ENCODE results near the gene PRDM15.

Gene PRDM15

DNA sequence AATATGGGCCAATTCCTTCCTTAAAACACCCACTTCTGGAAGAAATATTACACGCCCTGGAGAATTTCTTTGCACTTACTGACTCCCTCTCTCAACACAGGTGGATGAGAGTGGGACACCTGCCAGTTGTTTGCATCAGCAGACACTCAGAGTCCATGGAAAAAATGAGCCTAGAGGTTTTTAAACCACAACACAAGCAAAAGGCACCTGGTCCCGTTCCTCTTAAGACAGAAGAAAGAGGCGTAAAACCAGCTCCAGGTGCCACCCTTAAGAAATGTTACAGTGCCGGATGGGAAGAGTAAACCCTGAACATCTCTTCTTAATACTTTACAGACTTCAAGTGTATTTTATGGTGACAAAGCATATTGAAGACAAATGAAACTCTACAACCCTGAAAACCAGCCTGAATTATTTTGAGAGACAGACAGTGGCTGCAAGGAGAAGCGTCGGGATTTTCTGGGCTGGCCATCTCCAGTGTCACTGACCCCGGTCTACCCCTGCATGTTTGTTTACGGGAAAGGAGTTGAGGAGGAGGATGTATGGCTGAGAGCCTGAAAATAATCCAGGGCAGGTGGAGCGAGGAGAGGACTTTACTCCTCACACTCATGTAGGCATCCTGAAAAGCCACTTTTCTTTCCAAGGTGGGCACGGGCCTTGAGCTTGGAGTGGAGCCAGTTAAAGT, 104.5 kb downstream of the PRDM15 start:
- no peak for DNase-seq

DNA sequence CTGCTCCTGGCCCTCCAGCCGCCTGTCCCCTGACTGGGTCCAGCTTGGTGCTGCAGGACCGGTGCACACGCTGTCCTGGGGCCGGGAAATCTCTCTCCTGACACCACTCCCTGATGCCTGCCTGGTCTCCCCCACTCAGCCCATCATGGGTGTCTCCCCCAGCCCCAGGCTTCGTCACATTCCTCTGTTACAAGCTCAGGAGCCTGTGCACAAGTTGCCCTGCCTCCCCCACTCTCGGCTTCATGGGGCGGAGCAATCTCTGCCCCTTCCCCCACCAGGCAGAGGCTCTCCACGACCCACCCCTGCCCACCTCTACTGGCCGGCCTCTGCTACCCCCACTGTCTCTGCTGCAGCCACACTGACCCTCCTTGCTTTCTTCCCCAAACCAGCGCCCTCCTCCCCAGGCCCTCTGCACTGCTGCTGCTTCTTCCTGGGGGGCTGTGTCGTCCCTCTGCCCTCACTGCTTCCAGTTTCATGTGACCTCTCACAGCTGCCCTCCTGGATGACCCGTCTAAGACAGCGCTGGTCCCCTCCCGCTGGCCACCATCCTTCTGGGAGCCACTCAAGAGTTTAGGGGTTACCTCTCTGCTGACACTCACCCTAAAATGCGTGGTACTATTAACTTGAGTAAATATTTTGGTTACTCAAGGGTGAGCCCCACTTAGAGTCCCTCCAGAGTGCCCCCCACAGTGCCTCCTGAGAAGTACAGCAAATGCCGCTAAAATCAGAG, 106.6 kb downstream of the PRDM15 start:
- no peak for DNase-seq

DNA sequence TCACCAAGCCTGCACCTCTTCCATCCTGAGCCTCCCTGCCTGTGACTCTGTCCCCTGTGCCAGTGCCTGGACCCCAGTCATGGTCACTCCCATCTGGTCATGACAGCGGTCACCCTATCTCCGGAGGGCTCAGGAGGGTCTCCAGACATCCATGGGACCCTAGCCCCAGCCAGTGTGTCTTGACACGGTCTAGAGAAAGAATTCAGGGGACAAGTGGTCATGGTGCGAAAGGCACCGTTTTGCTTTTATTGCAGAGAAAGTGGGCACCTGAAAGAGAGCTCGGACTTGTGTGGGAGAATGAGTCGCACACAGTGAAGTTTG, 107.6 kb downstream of the PRDM15 start:
- no peak for DNase-seq

DNA sequence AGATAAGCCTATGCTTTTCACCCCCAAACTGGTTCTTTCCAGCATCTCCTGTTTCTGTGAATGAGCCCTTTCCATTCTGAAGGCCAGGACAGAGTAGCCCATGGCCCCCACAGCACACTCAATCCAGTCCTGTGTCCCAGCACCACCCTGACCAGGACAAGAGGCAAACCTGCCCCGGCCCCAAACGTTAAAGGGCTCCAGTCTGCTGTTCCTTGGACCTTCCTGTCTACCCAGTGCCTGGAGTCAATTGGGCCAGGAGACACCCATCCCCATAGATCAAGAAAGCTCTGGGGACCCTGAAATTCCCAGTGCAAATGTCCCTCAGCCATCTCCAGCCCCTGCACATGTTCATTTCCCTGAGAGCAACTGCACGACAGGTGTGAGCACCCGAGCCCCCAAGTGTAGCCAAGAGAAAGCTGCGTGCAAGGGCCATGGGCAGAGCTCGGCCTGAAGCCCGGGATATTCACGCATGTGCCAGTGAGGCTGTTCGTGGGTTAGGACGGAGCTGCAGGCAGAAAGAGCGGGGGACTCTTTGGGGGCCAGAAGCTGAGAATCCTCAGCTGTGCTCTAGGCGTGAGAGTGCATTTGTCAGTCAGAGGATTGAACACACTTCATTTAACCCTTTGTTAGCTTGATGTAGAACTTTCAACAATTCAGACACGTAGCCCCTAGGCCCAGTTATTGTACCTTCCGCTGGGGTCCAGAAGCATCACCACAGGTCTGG, 108.1 kb downstream of the PRDM15 start:
- no peak for DNase-seq

DNA sequence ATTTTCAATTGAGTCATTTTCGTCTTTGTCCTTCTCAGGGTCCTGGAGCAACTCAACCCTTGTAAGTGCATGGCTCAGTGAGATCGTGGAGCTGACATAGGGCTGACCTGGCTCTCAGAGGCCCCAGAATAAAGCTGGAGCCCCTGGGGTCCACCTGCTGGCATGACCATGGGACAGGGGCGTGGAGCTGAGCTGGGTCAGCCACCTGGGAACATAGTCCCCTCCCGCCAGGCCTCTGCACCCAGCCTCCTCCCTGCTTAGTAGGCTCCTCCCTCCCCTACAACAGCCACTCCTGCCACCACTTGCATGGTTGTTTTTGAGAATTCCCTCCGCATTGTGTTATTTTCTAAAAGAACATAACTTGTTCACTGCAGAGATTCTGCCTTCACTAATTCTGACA, 109.2 kb downstream of the PRDM15 start:
- no peak for DNase-seq

DNA sequence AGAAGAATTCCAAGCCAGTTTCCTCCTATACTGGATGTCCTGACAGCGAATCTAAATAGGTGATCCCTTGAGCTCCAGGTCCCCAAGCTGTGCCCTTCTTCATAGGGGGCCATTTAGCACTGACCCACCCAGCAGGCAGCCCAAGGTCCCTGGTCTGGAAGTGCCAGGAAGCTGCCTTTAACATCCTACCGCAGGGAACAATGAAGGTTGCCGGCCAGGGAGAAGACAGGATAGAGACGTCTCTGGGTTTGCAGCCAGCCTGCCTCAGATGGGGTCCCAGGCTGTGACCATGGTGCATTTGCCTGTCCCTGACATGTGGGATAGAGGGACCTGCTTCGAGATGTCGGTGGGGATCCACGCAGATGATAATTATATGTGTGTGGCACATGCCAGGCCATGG, 109.6 kb downstream of the PRDM15 start:
- no peak for DNase-seq

DNA sequence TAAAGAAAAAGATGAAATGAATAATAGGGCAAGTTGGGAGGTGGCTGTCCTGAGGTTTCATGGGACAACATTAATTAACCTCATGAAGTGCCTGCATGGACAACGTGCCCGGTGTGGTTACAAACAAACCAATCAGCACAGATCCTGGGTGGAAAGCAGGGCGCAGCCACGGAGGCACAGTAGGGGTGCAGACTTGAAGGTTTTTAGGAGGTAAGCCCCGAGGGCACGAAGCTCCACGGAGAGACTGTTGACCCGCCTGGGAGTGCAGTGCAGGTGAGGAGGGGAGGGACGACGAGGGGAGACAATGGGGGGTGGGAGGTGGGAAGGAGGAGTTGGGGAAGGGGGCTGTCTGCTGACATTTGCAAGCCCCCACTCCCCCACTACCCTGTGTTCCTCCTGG, 110.0 kb downstream of the PRDM15 start:
- no peak for DNase-seq

DNA sequence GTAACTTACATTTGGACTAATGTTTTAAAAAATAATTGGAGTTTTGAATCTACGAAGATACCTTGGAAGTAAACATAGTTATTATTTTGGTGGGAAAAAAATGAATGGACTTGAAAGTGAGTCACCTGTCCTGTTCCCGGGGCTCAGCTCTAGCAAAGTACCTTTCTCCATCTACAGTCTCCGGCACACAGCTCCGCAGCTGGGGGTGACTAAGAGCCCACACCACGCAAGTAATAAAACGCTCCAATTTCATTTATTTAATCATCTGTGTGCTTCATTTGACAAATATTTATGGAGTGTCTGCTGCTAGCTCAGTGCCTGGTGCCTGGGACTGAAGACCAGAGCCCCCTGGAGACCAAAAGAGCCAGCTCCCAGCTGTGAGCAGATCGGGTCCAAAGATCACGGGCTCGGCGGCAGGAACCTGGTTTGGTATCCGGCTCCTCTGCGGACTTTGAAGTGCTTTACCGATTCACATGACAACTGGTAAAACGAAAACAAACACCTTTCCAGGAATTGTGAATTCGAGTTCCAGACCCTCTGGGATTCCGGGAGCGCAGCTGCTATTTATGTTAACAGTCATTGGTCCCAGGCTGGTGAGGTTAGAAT, 110.6 kb downstream of the PRDM15 start:
- no peak for DNase-seq

DNA sequence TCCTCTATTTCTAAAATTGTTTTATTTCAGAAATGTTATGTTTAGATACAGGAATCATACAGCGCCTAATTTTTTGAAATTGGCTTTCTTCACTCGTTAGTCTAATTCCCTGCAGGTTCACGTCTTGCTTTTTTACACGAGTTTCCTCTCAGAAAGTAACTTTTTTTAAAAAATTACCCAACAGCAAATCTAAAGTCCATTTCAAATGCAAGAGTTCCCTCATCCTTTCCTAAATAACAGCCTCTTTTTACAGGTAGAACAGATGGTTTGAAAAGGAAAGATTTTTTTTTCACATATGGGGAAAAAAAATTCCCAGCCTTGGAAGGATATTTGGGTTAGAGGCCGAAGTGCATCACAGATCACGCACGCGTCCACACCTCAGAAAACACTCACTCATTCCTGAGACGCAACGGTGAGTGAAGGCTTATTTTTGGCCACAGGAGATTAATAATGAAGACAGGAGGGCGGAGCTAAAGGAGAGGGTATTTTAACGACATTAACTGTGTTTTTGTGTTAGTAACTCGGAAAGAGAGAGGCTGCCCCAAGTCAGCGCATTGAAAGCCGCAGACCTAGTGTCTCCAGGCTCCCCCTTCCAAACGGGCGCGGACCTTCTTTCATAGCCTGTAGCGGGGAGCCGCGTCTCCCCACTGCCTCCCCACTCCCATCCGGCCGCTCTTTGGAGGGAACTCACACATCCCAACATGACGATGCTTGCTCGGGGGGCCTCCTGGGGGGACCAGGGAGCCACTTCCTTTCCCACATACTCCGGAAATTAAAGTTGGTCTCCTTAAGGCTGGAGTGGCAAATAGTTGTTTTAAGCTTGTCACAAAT, 111.3 kb downstream of the PRDM15 start:
- no peak for DNase-seq

DNA sequence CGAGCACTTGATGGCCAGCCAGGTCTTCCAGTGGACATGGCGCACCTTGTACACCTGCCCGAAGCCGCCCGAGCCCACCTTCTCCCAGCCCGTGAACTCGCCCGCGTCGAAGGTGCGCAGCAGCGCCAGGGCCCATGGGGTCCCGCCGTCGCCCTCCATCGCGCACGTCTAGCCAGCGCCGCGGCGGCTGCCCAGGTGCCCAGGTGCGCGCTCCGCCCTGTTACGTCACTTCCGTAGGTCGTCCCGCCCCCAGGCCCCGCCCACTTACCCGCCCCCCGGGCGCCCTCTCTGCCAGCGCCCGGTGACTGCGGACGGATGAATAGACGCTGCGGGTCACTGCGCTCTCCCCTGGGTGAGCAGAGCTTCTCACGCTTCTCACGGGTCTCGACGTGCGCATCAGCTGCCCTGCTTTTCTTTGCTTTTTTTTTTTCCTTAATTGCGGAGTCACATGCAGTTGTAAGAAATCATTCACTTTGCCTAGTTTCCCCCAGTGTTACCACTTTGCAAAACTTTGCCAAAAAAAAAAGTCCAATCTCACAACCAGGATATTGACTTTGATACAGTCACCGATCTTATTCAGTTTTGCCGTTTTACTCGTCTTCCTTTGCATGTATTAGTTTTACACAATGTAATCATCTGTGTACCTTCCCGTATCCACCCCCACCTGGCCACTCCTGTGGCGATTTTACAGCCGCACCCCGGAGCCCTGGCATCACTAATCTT, 112.1 kb downstream of the PRDM15 start, which contains the start of gene RIPK4:
TSS of gene RIPK4 (minus strand) at position 170 of the 723 bp plus-strand sequence. CDS start at position 159, 11 bp downstream.
- no peak for DNase-seq

DNA sequence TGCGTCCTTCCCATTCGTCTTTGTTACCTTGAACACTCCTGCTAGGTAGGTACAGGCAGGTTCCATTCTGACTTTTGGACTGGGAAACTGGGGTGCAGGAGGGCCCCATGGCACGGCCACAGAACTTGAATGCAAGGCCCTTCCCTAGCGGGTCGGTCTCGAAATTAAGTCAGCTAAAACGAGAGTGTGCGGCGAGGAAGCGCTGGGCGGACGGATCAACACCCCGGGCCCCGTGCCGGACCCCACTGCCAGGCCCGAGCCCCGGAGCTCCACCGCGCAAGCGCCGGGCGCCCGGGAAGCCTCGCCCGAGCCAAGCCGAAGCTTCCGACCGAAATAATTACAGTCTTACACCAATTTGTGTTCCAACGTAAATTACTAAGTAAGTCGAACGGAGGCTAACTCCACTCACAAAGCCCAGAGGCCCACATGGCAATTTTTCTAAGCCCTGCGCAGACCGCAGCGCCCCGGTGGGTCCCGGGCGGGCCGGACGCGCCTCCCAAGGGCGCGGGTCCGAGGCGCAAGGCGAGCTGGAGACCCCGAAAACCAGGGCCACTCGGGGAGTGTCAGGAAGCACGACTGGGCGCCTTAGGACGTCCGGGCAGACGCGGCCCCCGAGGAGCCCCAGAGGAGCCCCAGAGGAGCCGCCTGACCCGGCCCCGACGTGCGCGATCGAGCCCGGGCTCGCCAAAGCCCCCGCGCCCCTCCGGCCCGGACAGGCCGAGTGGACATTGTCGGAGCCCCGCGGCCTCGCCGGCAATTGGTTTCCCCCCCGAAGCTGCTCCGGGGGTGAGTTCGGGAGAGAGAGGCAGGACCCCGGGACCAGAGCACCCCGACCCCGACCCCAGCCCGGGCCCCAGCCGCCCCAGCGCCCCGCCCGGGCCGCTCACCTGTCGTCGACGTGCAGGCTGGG, 112.9 kb downstream of the PRDM15 start:
- DNase-seq, result no peak

DNA sequence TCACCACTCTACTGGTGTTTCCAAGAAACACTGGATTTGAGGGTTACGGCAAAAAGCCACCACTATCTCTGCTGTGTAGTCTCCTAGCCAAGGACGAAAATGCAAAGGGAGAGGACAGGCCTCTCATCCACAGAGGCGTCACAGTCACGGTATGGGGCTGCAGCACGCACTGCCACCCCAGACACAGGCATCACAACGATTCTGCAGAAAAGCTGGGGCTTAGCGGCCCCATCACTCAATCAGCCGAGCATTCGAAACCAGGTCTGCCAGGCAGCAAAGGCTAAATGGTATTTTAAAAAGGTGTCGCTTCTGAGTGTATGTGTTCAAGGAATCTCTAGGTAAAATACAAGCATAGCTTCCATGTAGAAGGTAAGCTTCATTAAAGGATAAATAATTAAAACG, 113.7 kb downstream of the PRDM15 start:
- DNase-seq, result no peak

DNA sequence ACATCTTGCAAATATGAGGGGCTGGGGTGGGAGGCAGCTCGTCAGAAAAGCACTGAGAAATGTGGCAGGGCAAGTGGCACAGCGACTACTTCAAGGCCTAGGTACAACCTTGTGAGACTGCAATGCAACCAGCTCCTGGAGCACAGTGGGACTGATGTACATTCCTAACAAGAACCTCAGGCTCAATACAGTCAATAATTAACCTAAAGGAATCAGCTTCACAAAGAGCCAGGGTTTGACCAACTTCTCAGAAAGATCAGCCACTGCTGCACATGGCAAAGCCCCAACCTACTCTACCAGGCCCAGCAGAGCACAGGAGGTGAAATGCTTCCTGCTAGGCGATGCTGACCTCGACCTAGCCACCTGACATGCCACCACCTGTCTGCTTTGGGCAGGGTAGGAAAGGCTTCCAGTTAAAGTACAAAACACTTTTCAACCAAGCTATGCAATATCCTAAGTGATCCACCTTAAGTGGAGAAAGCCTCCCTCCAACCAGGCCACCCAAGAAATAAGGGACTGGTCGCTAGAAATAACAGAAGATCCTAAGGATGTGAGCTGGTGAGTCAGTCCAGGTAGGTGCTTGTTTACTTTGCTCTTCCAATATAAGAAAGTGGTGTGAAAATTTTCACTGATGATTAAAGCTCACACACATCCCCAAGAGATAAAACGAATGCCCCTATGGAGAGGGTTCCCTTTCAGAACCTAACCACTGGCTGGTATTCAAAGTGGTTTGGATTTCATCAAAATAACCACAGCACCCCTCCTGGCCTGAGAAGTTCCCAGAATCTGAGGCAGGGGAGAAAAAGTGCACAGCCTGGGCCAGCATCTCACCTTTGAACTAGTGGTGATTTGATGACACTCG, 114.4 kb downstream of the PRDM15 start:
- no peak for DNase-seq

DNA sequence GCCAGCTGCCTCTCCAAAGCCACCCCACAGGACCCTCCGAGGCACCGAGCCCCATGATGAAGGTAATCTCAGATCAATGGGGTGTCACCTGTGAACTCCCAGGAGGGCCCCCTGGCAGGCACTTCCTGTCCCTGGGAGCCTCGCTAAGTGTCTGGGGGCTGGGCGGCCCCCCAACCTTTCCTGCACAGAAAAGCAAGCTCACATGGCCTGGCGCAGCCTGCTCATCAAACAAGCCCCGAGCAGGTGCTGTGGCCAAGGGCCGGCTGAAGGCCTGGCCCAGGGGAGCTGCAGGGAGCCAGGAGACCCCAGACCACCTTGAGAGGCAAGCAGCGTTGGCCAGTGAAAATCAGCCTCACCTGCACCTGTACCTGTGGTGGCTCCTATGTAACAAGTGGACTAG, 115.1 kb downstream of the PRDM15 start:
- no peak for DNase-seq

DNA sequence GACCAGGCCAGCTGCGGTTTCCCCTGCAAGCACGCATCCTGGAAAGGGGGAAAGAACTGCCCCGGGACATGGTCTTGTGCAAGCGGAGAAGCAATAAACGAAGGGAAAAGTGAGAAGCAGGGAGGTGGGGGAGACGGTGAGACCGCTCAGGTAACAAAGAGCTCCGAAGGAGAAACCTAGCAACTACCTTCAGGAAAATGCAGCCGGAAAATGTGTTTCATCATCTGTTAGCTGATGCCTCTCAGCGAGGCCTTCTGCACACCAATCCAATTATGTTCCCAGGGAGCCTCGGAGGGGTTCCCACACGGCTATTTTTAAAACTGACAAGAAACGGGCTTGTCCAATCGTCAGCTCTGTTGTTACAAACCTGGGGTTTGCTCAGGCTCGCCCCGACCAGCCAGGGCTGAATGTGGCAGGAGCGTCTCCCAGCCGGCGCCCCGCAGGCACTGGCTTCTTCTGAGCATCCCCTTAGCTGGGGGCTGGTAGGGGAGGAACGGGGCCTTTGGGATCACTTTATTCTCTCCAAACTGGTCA, 115.7 kb downstream of the PRDM15 start:
- no peak for DNase-seq

DNA sequence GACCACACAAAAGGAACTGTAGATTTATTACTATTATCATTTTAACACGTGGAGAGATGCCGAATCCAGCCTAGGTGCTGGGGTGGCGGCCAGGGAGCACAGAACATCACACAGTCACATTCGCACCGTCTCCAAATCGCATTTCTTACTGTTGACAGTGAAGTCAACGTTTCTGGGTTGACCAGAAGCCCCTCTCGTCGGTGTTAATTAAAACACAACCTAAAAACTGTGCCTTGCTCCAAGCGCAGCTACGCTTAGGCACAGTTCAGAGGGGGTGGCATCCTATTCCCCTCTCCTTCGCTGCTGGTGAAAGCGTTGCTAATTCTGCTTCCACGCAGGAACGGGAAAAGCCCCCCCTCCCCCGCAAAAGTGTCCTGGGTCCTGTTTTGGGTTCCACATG, 116.4 kb downstream of the PRDM15 start:
- no peak for DNase-seq

DNA sequence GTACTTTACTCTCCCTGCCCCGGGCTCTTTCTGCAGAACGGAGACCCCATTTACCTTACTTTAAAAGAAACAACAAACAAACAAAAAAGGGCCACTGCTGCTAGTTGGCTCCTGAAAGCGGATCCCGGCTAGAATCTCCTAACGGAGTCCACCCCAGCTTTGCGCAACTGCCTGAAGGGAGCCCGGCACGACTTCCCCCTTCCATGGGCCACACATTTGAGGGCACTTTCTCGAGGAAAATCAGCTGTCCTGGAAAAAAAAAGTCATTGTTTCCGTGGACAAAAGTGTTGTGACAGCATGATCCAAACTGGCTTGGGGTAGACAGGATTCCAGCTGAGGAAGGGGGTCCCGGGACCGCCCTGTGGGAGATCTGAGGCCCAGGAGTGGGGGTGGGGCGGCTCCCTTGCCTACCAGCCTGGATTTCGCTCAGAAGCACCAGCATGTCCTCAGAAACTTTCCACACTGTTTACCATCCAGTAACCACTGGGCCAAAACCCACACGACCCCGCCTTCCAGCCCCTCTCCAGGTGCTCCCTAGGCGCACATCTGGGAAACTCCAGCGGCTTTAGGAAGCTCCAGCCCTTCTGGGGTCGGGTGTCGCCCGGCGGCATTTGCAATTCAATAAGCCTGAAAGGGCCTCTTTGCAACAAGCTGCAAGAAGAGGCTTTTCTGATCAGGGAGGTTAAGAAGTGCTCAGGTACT, 117.1 kb downstream of the PRDM15 start:
- no peak for DNase-seq

DNA sequence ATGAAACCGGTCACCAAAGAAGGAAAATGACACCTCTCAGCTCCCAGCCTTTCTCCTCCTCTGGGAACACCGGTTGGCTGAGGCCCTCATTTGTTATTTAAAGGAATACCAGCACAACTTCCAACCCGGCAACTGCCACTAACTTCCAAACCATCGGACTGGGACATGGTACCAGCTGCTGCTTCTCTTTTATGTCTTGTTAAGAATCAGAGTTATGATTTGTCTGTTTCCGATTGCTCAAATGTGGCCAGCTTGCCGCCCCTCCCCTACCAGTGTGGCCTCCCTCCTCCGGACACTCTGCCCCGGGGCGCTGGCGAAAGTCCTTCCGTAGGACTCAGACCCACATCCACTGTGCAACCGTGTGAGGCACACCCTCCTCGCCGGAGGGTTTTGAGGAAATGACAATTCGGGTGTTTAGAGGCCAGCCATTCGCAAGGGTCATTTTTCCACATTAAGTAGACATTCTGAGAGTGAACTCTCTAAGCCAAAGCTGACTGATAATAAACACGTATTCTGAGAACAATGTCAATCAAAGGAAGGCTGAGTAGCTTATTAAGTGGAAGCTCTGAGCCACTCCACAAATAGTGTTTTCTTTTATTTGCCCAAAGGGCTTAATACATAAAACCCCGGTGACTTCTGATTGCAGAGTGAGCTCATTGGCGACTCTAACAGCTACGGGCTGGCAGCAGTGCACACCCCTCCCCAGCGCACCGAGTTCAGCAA, 117.8 kb downstream of the PRDM15 start:
- no peak for DNase-seq

All from NCI-H446 (cell line).